PFSK-1 (cell line): ENCODE results near the gene RBM47.

Experiments
- POLR2AphosphoS5 ChIP-seq: IDR thresholded peaks from 2 replicates; pipeline ENCODE4 v1.6.1; 2012; ENCODE audit warnings: low read depth, mild to moderate bottlenecking, control low read depth, low read length, moderate library complexity
- REST ChIP-seq, 2 experiments: IDR thresholded peaks; 2 replicates each; pipeline versions ENCODE4 v1.6.1 to v1.8.0; 2011 to 2012; ENCODE audit warnings: low read depth in 2 of 2, low read length in 2 of 2, control low read depth in 1 of 2, inconsistent platforms in 1 of 2, mild to moderate bottlenecking in 1 of 2, moderate library complexity in 1 of 2; ENCODE audit not compliant: insufficient read depth in 1 of 2
- TAF1 ChIP-seq: IDR thresholded peaks from 2 replicates; pipeline ENCODE4 v1.6.1; 2012; ENCODE audit warnings: low read length, control low read depth, borderline replicate concordance; ENCODE audit not compliant: insufficient read depth

- TF ChIP-seq POLR2AphosphoS5 (no peak), REST (IDR thresholded peaks at IDR 0.05; ENCODE audit: insufficient read depth in 1 of 2, low read depth in 2 of 2, low read length in 2 of 2) (no peak), TAF1 (no peak)
These were observed 88.9 kb downstream of the RBM47 start for GRCh38 chr4:40540800-40541199.
